ENCODE measurements around the gene TARDBP. TPM values are rescaled to one million over a fixed set of nuclear protein-coding genes. Genes with fewer than 3 reads are reported as not detected.
"Not testable (repeated sequence)": the region's sequence is repeated elsewhere in the genome, so short reads cannot be mapped to it uniquely, and the experiment has no call there.

Gene TARDBP
- 37.9 and 71.2 TPM in 2 replicates for total RNA-seq (2014; rRNA removed; shearing (Covaris generic))

DNA sequence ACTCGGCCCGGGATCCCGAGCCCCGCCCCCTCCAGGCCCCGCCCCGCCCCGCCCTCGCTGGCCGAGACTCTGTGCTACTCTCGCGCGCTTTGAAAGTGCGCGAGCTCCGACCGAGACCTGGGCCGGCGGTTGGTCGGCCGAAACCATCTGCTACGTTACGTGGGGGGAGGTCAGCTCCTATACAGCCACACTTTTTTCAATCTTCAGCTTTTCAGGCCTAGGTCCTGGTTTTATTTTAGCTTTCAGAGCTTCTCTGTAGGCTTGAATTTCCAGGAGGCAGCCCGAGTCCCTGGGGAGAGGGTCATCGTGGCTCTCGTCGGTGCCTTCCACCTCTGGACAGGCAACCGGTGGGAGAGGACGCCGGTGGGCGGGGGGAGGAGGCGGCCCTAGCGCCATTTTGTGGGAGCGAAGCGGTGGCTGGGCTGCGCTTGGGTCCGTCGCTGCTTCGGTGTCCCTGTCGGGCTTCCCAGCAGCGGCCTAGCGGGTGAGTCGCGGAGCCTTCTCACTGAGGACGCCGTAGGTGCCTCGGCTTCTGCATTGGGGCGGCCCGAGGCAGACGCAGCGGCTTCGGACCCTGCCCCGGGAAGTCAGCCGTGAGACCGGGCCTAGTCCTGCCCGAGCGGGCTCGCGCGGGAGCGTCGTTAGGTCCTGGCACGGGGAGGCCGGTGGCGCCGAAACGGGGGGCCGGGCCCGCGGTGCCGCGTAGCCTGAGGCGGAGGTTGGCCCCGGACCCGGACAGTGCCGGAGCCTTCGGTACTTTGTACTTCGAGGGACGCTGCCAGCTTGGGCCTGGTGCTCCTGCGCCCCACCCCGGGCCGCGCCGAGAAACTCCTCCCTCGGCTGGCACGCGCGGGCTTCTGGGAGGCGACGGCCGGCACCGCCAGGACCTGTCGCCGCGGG lies at the start of gene TARDBP:
TARDBP (plus strand) TSS at position 395 of the 900 bp plus-strand sequence. CDS start 1,074 bp downstream, outside the sequence.
- DNase-seq (ENCODE audit: low spot score), result peak; percentile 64

DNA sequence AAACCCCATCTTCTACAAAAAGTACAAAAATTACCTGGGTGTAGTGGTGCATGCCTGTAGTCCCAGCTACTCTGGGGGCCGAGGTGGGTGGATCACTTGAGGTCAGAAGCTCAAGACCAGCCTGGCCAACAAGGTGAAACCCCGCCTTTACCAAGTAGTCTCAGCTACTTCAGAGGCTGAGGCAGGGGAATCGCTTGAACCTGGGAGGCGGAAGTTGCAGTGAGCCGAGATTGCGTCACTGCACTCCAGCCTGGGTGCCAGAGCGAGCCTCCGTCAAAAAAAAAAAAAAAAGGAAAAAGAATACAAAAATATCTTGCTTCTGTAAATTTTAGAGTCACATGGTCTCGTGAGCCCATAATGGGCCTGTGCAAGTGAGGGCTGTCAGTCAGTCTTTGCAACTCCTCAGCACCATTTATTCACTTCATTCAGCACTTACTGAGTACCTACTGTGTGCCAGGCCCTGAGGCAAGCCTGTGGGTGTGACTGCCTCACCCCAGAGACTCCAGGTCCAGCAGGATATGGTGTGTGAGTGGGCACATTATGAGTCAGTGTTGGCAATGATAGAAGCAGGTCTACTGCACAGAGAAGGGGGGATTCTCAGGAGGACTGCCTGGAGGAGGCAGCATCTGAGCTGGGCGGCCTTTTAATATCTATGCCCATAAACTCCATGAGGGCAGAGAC lies 46.8 kb upstream of the TARDBP start:
- no peak for DNase-seq (ENCODE audit: low spot score)

DNA sequence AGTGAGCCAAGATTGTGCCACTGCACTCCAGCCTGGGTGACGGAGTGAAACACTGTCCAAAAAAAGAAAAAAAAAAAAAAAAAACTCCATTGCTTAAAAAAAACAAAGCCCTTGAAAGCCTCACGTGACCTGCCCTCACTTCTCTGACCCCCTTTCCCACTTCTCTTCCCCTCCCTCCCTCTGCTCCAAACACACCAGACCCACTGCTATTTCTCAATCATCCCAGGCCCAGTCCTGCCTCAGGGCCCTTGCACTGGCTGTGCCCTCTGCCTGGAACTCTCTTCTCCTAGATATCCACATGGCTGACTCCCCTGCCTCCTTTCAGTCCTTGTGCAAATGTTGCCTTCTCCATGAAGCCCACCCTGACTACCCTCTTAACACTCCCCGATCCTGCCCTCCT lies 45.4 kb upstream of the TARDBP start:
- DNase-seq (ENCODE audit: low spot score), result no peak

DNA sequence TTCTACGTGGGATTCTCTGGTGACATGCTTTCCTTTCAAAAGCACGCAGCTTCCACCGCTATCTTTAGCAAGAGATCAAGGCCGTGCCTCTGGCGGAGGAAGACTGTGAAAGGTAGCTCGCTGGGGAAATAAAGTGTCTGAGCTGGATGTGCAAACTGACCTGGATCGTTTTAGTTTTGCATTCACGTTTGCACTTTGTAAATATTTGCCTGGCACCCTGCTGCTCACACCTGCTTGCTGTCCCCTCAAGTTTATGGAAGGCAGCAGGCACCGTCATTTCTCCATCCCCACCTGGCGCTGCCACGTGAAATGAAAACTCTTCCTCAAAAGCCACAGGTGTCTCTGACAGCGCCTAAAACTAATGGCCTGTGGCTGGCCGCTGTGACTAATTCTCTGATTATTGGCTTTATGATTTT lies 44.0 kb upstream of the TARDBP start:
- DNase-seq (ENCODE audit: low spot score), result no peak

DNA sequence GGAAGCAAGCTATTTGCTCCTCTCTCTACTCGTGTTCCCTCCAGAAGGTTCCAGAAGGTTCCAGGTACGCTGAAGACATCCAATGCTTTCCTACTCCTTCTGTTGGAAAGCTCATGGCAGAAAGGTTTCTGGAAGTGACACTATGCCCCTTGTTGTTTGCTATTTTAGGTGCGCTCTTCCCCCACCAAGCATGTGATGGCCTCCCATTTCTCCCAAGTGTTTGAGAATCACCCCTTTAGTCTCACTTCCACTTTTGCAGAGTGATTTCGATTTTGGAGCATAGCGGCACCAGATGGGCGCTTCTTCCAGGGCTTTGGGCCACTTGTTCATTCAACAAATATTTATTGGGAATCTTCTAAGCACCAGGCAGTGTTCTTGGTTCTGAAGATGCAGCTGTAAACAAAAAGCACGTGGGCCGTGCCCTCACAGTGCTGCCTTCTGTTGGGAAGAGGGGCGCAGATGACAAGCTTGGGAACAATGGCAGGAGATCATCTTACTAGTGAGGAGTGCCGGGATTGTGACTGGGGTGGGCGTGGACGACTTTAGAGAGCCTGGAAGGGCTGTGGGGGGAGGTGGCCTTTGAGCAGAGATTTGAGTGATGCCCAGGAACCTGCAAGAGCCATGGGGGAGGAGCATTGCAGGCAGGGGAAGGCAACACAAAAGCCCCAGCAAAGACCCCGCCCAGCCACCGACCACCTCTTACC lies 43.0 kb upstream of the TARDBP start:
- no peak for DNase-seq (ENCODE audit: low spot score)

DNA sequence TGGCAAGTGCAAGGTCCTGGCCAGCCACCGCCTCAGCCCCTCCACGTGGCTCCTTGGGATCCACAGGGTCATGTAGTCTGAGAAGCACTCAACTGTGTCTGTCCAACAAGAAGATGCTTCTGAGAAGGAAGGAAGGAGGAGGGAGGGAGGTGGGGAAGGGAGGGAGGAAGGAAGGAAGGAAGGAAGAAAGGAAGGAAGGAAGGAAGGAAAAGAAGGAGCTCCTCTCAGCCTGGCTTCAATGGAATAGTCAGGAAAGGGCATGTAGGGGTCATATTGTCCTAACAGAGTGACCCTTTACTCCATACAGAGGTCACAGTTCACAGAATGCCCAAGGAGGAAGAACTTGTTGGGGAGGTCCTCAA lies 42.5 kb upstream of the TARDBP start:
- DNase-seq (ENCODE audit: low spot score), result no peak

DNA sequence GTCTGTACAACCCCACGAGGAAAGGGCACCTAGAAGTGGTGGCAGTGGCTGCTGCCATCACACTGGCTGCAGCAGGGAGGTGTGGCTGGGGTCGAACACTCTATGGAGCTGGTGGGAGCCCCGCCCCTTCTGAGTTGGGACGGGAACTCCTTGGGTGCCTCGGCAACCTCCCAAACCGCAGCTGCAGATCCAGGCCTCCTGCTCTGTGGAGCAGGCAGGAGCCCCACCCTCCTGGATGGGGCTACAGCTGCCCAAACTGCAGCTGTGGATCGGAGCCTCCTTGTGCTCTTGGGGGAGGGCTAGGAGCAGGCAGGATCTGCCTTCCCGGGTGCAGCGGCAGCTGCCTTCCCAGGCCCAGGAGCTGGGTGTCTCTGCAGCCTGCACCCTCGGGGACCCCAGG lies 38.9 kb upstream of the TARDBP start:
- DNase-seq (ENCODE audit: low spot score), result peak; percentile 51

DNA sequence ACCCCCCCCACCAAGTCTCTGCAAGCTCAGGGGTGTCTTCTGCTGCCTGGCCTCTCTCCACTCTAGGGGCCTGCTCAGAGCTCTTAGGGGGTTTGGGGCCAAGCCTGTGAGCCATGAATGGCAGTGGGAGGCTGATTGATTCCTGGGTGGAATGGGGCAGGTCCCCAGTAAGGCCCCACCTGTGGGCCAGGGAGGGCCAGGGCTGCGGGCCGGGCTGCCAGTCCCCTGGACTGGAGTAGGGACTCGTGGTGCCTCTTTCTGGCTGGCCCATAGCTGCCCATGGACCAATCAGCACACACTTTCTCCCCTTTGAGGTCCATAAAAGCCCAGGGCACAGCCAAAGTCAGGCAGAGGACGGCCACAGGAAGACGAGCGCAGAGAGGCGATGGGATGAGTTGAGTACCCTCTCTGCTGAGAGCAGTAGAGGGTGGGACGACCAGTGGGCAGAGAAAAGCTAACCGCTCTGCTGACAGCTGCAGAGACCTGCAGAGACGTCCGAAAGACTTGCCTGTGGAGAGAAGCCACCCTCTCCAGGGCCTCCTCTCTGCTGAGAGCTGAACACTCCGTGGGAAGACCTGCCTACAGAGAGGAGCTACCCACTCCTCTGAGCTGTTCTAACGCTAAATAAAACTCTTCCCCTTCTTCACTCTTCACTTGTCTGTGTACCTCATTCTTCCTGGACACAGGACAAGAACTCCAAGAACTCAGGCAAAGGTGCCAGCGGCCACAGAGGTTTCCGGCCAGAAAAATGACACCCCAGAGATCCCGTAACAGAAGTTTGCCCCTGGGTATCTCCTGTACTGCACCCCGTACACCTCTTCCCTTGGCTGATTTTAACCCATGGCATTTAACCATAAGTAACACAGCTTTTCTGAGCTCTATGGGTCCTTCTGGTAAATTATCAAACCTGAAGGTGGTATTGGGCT lies 38.2 kb upstream of the TARDBP start:
- DNase-seq (ENCODE audit: low spot score), result no peak

DNA sequence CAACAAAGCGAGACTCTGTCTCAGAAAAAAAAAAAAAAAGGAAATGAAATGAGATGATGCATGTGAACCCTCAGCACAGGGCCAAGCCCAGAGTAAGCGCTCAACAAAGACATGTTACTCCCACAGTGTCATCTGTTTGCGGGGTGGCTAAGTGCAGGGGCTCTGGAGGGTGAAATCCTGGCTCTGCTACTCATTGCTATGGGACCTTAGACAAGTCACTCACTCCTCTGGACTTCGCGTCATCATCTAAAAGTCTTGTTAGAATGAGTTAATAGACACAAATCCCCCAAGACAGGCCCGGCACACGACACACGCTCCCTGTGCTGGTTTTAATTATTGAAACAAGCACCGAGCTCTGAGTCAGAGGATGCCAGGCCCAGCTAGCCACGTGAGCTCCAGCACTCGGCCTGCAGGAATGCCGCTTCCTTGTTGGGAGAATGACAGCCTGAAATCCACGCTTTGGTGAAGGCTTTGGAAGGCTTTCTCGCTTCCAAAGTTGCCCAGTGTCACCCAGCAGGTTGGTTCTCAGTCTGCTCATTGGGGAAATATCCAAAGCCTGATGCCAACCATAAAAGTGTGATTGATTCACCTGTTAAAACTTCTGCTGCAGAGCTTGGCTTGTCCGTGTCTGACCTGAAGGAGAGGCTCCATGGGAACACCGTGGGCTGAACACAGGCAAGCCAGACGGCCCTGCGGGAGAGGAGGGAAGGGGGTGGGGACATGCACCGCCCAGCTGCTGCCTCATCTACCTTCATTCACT lies 36.7 kb upstream of the TARDBP start:
- peak; percentile 68 for DNase-seq (ENCODE audit: low spot score)

DNA sequence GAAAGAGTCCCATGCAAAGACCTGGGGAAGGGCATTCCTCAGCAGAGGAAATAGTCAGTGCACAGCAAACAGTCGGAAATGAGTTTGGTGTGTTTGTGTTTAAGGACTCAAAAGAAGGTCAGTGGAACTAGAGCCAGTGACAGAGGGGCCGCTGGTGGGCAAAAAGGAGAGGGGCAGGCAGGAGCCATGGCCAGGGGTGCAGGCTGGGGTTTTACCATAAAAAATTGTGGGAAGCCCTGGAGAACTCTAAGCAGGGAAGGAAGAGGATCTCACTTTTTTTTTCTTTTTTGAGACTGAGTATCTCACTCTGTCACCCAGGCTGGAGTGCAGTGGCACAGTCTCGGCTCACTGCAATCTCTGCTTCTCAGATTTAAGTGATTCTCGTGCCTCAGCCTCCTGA lies 33.7 kb upstream of the TARDBP start:
- no peak for DNase-seq (ENCODE audit: low spot score)

DNA sequence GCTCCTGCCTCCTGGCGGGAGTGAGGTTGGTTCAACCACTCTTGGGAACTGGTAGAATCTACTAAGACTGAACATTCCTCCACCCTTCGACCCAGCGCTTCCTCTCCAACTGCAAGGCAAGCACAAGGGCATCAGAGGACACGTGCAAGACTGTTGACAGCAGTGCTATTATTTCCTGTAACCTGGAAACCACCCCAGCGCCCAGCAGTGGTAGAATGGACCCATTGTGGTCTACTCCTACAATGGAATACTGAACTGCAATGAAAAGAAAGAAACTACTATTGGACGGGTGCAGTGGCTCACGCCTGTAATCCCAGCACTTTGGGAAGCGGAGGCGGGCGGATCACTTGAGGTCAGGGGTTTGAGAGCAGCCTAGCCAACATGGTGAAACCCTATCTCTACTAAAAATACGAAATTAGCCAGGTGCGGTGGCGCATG lies 33.0 kb upstream of the TARDBP start:
- no peak for DNase-seq (ENCODE audit: low spot score)

DNA sequence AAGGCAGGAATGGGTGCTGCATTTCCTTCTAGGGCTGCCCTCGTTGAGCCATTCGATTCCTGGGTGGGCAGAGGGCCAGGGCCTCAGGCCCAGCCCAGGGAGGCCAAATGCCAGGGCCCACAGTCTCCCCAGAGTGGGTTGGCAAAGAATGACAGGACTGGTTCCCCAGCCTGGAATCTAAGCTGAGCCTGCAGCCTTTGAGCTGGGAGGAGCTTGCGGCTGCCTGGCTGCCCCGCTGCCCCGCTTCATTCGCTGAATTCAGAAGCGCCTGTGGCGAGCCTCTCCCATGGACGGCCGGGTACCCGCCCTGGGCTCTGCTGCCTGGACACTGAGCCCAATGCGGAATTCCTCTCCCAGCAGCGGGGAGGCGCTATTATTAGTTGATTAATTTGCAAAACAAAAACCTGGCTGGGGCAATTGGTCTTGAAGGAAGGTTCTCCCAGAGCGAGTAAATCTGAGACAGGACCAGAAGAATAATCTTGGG lies 32.3 kb upstream of the TARDBP start:
- peak; percentile 38 for DNase-seq (ENCODE audit: low spot score)

DNA sequence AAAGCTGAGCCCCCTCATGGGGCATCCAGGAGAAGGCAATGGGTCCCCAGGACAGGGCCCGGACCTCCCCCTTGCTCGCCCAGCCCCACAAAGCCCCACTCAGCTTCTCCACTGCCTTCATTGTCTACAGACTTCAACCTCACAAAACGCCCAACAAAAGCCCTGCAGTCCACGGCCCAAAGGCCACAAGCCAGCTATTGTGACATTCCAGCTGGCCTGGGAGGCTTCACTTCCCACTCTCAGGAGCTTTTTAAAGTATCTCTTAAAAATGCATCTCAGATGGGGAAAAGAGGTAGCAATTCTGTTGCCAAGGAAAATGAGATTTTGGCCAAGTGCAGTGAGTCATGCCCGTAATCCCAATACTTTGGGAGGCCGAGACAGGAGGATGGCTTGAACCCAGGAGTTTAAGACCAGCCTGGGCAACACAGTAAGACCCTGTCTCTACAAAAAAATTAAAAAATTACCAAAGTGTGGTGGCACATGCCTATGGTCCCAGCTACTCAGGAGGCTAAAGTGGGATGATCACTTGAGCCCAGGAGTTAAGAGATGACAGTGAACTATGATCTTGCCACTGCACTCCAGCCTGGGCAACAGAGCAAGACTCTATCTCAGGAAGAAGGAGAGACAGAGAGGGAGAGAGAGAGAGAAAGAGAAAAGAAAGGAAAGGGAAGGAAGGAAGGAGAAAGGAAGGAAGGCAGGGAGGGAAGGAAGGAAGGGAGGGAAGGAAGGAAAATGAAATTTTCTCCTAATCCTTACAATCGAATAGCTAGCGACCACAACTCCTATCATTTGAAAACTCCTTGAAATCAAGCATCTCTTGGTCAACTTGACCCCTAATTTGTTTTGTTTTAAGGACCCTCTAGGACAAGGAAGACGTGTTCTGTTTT lies 31.4 kb upstream of the TARDBP start:
- no peak for DNase-seq (ENCODE audit: low spot score)

DNA sequence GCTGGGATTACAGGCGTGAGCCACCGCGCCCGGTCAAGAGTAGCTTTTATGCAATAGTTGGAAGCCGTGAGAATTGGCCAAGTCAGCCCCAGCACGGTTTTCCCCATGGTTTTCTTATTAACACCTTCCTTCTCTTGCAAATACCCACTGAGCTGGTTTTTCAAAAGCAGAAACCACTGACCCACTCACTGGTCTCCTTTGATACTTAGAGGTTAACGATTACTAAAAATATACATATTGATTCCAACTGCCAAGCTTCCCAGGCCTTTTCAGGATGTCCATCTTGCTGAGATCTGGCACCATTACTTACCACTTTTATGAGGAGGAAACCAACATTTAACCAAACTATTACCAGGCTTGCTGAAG lies 25.9 kb upstream of the TARDBP start:
- no peak for DNase-seq (ENCODE audit: low spot score)

DNA sequence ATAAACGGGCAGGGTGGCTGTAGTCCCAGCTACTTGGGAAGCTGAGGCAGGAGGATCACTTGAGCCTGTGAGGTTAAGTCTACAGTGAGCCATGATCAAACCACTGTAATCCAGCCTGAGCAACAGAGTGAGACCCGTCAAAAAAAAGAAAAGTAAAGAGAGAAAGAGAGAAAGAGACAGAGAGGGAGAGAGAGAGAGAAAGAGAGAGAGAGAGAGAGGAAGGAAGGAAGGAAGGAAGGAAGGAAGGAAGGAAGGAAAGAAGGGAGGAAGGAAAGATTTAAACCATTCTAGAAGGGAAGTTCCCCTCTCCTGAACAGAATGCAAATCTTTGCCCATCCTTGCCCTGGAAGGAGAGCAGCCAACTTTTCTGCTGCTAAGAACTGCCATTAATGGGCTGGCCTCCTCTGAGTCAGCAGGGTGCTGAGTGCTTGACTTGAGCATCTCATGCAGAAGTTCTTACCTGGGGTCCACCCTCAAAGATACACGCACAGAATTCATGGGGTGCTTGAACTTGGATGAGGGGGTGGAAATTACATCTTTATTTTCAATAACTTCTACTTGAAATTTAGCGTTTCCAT lies 24.5 kb upstream of the TARDBP start:
- DNase-seq (ENCODE audit: low spot score), result no peak

DNA sequence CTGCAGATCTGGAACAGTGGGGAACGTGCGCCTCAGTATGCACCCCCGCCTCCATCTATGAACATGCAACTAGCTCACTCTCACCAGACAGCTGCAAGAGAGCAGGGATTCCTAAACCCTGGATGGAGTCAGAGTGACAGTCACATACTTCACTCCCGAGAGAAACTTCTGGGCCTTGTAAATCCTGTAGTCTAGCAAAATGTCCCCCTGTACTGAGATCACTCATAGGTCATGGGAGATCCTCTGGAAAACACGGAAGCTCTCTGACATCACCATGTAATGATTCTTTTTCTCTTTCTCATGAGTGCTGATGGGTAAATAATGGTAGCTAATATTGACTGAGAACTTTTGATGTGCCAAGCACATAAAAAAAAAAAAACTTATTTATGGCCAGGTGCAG lies 23.4 kb upstream of the TARDBP start:
- DNase-seq (ENCODE audit: low spot score), result no peak

DNA sequence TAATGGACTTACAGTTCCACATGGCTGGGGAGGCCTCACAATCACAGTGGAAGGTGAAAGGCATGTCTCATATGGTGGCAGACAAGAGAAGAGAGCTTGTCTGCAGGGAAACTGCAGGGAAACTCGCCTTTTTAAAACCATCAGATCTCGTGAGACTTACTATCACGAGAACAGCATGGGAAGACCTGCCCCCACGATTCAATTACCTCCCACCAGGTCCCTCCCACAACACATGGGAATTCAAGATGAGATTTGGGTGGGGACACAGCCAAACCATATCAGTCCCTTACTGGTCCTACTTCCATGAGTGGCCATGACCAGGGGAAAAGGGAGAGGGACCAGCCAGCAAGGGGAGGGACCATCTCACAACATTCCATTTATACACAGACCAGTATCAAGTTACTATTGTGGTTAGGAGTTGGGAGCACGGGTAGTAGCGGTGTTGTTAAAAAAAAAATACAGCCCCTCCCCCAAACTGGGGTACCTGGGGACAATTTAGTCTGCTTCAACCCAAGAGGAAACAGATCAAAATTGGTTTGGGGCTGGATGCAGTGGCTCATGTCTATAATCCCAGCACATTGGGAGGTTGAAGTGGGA lies 22.4 kb upstream of the TARDBP start:
- DNase-seq (ENCODE audit: low spot score), result not testable (repeated sequence)

DNA sequence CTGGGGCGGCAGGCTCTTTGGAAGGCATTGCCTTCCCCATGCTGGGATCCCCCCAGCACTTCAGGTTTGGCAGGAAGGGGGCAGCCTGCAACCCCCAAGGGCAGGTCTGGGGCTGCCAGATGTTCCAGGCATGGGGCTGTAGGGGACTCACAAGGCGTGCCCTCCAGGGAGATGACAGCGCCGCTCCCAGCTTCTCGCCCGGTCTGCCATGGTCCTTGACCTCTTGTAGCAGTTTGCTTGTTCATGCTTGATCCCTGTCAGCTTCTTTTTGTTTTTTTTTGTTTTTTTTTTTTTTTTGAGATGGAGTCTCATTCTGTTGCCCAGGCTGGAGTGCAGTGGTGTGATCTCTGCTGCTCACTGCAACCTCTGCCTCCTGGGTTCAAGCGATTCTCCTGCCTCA lies 21.6 kb upstream of the TARDBP start:
- DNase-seq (ENCODE audit: low spot score), result no peak

DNA sequence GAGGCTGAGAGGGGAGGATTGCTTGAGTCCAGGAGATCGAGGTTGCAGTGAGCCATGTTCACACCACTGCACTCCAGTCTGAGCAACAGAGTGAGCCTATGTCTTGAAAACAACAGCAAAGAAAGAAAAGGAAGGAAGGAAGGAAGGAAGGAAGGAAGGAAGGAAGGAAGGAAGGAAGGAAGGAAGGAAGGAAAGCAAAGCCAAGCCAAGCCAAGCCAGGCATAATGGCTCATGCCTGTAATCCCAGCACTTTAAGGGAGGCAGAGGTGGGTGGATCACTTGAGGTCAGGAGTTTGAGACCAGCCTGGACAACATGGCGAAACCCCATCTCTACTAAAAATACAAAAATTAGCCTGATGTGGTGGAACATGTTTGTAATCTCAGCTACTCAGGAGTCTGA lies 20.4 kb upstream of the TARDBP start:
- DNase-seq (ENCODE audit: low spot score), result not testable (repeated sequence)

Data from A172 (cell line).